ENCODE data around the gene UQCC5.
A peak's percentile ranks its signal among the peaks of the same experiment; 100 is the strongest.

UQCC5 gene

DNA sequence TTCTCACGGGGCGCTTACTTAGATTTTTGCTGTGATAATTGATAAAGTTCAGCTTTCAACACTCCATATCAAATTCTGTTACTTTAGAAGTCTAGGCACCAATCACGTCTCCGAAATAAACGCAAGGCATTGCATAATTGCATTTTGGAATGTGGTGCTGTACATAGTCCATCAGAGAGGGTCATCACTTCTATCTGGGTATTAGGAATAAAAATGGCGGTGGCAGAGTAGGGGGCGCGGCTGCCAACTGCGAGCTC lies 365 bp upstream of the UQCC5 start:
- TF ChIP-seq, protein P1, sequence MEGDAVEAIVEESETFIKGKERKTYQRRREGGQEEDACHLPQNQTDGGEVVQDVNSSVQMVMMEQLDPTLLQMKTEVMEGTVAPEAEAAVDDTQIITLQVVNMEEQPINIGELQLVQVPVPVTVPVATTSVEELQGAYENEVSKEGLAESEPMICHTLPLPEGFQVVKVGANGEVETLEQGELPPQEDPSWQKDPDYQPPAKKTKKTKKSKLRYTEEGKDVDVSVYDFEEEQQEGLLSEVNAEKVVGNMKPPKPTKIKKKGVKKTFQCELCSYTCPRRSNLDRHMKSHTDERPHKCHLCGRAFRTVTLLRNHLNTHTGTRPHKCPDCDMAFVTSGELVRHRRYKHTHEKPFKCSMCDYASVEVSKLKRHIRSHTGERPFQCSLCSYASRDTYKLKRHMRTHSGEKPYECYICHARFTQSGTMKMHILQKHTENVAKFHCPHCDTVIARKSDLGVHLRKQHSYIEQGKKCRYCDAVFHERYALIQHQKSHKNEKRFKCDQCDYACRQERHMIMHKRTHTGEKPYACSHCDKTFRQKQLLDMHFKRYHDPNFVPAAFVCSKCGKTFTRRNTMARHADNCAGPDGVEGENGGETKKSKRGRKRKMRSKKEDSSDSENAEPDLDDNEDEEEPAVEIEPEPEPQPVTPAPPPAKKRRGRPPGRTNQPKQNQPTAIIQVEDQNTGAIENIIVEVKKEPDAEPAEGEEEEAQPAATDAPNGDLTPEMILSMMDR (IDR thresholded peaks at IDR 0.05; ENCODE audit: low read depth, low read length), result no peak
- Histone ChIP-seq H3K36me3 (0 out of 2 replicates have a peak, but pooled peaks cover 2% of the 10 kb centered on the region), H3K4me1 (peaks cover 5% of the 10 kb centered on the region; the same call in 1 of the 2 replicates), H3K9me3 (no peaks in the 10 kb centered on the region), H3K4me3 (ENCODE audit: low read depth, low read length) (peak overlapping the region; percentile 27), H3K27me3 (no peaks in the 10 kb centered on the region)
- no peak for DNase-seq

DNA sequence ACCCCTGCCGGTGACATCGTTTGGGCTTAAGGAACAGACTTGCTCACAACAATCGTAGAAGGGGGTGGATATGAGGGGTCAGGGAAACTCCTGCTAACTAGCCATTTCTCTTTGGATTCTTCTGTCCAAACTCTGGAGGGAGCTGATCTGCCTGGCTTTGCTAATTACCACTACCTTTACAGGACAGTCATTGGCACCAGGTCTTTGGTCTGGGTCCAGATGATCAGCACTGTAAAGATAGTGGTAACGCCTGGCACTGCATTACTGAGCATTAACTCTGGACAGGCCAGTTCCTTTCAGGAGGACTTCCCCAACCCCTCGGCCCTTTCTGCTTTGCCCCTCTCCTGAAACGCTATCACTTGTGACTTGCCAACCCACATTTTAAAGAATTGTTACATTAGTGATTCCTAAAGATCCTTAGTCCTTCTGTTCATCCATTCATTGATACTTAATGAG lies 788 bp downstream of the UQCC5 start:
- Histone ChIP-seq H3K27me3 (no peaks in the 10 kb centered on the region), H3K4me1 (no peaks in the 10 kb centered on the region), H3K4me3 (ENCODE audit: low read depth, low read length) (peak overlapping the region; percentile 83), H3K36me3 (0 out of 2 replicates have a peak, but pooled peaks cover 2% of the 10 kb centered on the region), H3K9me3 (no peaks in the 10 kb centered on the region)
- TF ChIP-seq, protein P1 (IDR thresholded peaks at IDR 0.05; ENCODE audit: low read depth, low read length), result no peak
- DNase-seq, result no peak

DNA sequence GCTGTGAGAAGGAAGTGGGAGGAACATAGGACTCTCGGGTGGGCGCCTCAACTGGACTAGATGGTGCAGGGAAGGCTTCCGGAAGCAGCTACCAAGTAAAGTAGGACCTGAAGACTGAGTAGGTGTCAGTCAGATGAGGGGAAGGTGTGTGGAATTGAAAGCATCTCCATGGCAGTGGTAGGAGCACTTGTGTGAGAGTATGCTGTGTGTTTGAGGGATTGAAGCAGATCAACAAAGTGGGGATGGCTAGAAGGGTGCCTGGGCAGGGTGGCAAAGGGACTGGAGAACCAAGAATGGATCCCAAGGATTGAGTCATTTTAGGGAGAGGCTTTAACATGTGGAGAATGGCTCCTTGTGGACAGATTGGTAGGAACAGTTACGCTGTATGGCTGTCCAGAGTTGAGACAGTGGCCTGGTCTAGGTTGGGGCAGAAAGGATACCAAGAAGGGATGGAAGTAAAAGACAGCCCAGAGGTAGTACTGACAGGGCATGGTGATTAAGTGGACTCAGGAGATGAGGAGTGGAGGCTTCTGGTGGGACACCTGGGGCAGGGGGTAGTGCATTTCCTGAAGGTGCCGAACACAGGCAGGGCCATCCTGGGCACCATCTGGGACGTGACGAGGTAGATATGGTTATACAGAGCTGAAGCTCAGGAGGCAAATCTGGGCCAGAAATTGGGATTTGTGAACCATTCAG lies 1.5 kb downstream of the UQCC5 start:
- Histone ChIP-seq H3K36me3 (0 out of 2 replicates have a peak, but pooled peaks cover 2% of the 10 kb centered on the region), H3K4me1 (no peaks in the 10 kb centered on the region), H3K9me3 (no peaks in the 10 kb centered on the region), H3K27me3 (no peaks in the 10 kb centered on the region), H3K4me3 (ENCODE audit: low read depth, low read length) (peak overlapping the region; percentile 83)
- no peak for DNase-seq
- TF ChIP-seq, protein P1 (IDR thresholded peaks at IDR 0.05; ENCODE audit: low read depth, low read length), result no peak

DNA sequence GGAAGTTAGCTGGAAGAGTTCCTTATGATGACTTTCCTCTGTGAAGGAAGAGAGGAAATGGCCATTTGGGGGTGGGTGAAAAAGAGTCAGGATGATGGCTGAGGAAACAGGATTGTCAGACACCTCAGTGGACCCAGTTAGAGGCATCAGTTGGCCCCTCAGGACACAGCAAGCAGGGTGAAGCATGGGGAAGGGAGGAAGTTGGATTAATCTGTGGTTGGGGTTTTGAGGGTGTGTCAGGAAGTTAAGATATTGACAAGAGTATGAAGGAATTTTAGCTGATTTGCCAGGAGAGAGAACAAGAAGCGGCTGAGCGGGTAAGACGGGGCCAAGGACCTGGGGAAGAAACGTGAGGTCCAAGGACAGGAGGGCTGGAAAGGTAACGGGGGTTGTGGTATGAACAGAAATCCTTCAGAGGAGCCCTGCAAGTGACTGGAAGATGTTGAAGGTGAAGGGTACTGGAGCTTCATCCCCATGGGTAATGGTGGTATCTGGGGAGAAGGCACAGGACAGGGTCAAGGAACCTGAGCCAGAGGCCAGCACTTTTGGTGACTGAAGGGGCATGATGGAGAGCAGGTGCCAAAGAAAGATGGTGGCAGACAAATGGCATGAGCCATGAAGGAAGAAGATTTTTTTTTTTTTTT lies 2.7 kb downstream of the UQCC5 start:
- Histone ChIP-seq H3K36me3 (0 out of 2 replicates have a peak, but pooled peaks cover 2% of the 10 kb centered on the region), H3K4me3 (ENCODE audit: low read depth, low read length) (no peak overlapping the region), H3K4me1 (no peaks in the 10 kb centered on the region), H3K27me3 (no peaks in the 10 kb centered on the region), H3K9me3 (no peaks in the 10 kb centered on the region)
- no peak for DNase-seq
- TF ChIP-seq, protein P1 (IDR thresholded peaks at IDR 0.05; ENCODE audit: low read depth, low read length), result no peak

DNA sequence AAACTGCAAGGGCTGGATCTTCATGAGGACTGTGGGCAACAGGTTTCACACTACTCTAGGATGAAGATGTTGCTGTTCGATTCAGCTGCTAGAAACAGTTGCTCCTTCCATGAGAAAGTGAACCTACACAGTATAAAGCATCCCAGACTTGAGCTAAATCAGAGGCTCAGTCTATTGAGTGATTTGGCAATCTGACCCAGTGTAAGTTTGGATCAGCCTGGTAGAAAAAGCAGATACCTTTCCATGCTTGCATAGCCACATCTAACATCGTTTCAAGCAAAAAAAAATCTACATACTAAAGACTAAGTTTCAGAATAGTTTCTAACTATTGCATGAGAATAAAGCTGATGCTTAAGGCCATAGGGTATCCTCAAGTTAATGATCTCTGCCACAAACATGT lies 4.6 kb downstream of the UQCC5 start:
- TF ChIP-seq, protein P1 (IDR thresholded peaks at IDR 0.05; ENCODE audit: low read depth, low read length), result no peak
- Histone ChIP-seq H3K27me3 (no peaks in the 10 kb centered on the region), H3K4me1 (no peaks in the 10 kb centered on the region), H3K36me3 (0 out of 2 replicates have a peak, but pooled peaks cover 2% of the 10 kb centered on the region), H3K4me3 (ENCODE audit: low read depth, low read length) (no peak overlapping the region), H3K9me3 (no peaks in the 10 kb centered on the region)
- DNase-seq, result no peak

DNA sequence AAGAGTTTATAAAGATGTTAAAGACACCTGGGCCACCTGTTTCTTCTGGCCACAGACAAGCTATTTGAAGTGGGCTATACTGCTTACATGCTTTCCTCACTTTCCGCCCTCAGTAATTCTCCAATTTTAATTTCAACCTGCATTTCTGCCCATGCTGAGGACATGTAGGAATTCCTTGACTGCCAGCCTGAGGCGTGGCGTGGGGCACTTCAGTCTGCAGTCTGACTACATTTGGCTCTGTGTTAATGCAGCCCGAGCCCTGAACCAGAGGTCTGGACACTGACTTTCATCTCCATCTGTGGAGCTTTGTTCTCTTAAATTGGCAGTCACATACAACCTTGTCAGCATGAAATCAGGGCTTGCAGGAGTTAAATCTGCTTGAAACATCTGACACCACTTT lies 8.5 kb downstream of the UQCC5 start:
- no peaks in the 10 kb centered on the region for H3K27me3 ChIP-seq
- H3K4me1 ChIP-seq, result peaks cover 5% of the 10 kb centered on the region
- H3K36me3 ChIP-seq, result 0 out of 2 replicates have a peak, but pooled peaks cover 2% of the 10 kb centered on the region
- TF ChIP-seq, protein P1 (IDR thresholded peaks at IDR 0.05; ENCODE audit: low read depth, low read length), result no peak
- no peak for DNase-seq
- H3K9me3 ChIP-seq, result no peaks in the 10 kb centered on the region
- no peak overlapping the region for H3K4me3 ChIP-seq (ENCODE audit: low read depth, low read length)
